GM12872 (cell line): Measurements from ENCODE around the gene CBLIF.

Source experiments
- CTCF ChIP-seq: IDR thresholded peaks from 3 replicates; pipeline ENCODE4 v1.5.1; 2011; ENCODE audit warnings: low read depth, mild to moderate bottlenecking, low read length, moderate library complexity; ENCODE audit not compliant: insufficient read depth

CBLIF gene

GRCh38 chr11:59801981-59802638 lies 43.2 kb downstream of the CBLIF start:
- no peak for TF ChIP-seq CTCF

GRCh38 chr11:59801160-59801706 lies 44.1 kb downstream of the CBLIF start:
- TF ChIP-seq CTCF, result no peak

GRCh38 chr11:59800390-59801025 lies 44.8 kb downstream of the CBLIF start:
- TF ChIP-seq CTCF, result no peak

GRCh38 chr11:59794417-59794816 lies 50.9 kb downstream of the CBLIF start:
- TF ChIP-seq CTCF, result no peak

- TF ChIP-seq CTCF, result no peak
These were observed 52.8 kb downstream of the CBLIF start for GRCh38 chr11:59792507-59792906.

- no peak for TF ChIP-seq CTCF
These were observed 53.7 kb downstream of the CBLIF start for GRCh38 chr11:59791639-59792038.

GRCh38 chr11:59787816-59788215 lies 57.5 kb downstream of the CBLIF start:
- TF ChIP-seq CTCF, result no peak
